ENCODE results near the gene HOXD4. TPM values are rescaled to one million over a fixed set of nuclear protein-coding genes. Genes with fewer than 3 reads are reported as not detected.
A peak's percentile ranks its signal among the peaks of the same experiment; 100 is the strongest.

The HOXD4 gene
- total and polyA plus RNA-seq, 7 donors = 0.60 to 8.0 (median 3.8) TPM; not detected in 1

GRCh38 chr2:176112375-176113302 is 38.7 kb upstream of the HOXD4 start:
- WGBS, 2 donors = 35 to 69% methylated on average over 40 of the region's 40 CpGs
- Histone ChIP-seq H3K4me3 (peak overlapping the region in 2 of 4 donors; percentile 23 to 24), H3K9me3 (no peaks in the 10 kb centered on the region), H3K27ac (peak overlapping the region in 3 of 4 donors; percentile 28 to 44 (median 41)), H3K4me1 (peaks cover 0 to 66% (median 41%) of the 10 kb centered on the region in 4 donors), H3K36me3 (peaks cover 0 to 18% (median 0%) of the 10 kb centered on the region in 4 donors), H3K27me3 (peaks cover 4 to 69% (median 4%) of the 10 kb centered on the region in 3 donors)
- no peak for TF ChIP-seq POLR2AphosphoS5 (IDR thresholded peaks at IDR 0.05)
- intact Hi-C loops (cut with DNase I) = no loop called here
- no peak for DNase-seq

GRCh38 chr2:176114120-176114929 is 37.0 kb upstream of the HOXD4 start:
- TF ChIP-seq, protein P1, sequence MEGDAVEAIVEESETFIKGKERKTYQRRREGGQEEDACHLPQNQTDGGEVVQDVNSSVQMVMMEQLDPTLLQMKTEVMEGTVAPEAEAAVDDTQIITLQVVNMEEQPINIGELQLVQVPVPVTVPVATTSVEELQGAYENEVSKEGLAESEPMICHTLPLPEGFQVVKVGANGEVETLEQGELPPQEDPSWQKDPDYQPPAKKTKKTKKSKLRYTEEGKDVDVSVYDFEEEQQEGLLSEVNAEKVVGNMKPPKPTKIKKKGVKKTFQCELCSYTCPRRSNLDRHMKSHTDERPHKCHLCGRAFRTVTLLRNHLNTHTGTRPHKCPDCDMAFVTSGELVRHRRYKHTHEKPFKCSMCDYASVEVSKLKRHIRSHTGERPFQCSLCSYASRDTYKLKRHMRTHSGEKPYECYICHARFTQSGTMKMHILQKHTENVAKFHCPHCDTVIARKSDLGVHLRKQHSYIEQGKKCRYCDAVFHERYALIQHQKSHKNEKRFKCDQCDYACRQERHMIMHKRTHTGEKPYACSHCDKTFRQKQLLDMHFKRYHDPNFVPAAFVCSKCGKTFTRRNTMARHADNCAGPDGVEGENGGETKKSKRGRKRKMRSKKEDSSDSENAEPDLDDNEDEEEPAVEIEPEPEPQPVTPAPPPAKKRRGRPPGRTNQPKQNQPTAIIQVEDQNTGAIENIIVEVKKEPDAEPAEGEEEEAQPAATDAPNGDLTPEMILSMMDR (IDR thresholded peaks at IDR 0.05) = no peak
- TF ChIP-seq POLR2AphosphoS5 (IDR thresholded peaks at IDR 0.05) = no peak
- Histone ChIP-seq H3K27me3 (peaks cover 0 to 62% (median 4%) of the 10 kb centered on the region in 3 donors), H3K4me1 (peaks cover 0 to 51% (median 25%) of the 10 kb centered on the region in 4 donors), H3K4me3 (no peak overlapping the region), H3K9me3 (no peaks in the 10 kb centered on the region), H3K36me3 (peaks cover 0 to 13% (median 0%) of the 10 kb centered on the region in 4 donors), H3K27ac (no peak overlapping the region)
- no peak for DNase-seq
- WGBS, 2 donors = 23 to 33% methylated on average over 26 of the region's 26 CpGs
- intact Hi-C loops (cut with DNase I) = no loop called here

DNA sequence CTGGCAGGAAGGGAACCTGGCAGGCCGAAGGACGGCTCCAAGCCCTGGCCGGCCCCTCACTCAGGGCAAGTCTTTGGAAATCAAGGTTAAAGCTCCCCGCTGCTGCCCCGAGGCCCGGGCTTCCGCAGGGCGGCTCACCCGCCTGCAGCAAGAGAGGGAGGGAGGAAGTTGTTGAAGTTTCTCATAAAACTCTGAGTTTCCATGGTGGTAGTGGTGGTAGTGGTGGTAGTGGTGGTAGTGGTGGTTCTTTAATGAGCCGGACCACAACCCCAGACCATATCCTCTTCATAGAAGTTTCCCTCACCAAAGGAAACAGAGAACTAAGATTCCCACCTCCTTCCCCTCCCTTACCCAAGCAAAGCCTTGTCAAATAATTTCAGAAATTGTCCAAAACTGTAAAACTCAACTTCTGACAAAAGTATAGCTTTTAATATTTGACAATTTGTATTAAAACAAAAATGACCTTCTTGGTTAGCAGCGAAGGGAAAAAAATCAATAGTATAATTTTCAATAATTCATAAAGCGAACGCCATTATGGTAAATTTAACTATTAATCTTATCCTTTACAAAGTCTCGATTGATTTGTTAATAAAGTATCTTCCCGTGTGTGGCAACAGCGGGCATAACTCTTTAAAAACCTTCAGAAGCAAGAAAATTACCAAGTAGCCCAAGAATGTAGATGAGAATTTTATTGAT is 36.3 kb upstream of the HOXD4 start:
- TF ChIP-seq, protein P1 (IDR thresholded peaks at IDR 0.05) = no peak
- TF ChIP-seq EP300 (IDR thresholded peaks at IDR 0.05) = no peak
- no peak for TF ChIP-seq POLR2AphosphoS5 (IDR thresholded peaks at IDR 0.05)
- no peak for TF ChIP-seq POLR2A (IDR thresholded peaks at IDR 0.05)
- WGBS, 2 donors = 41 to 48% methylated on average over 16 of the region's 16 CpGs
- Histone ChIP-seq H3K27me3 (peaks cover 0 to 62% (median 4%) of the 10 kb centered on the region in 3 donors), H3K9me3 (no peaks in the 10 kb centered on the region), H3K4me1 (peaks cover 0 to 44% (median 24%) of the 10 kb centered on the region in 4 donors), H3K27ac (no peak overlapping the region), H3K36me3 (peaks cover 0 to 8% (median 0%) of the 10 kb centered on the region in 4 donors), H3K4me3 (no peak overlapping the region)
- intact Hi-C loops (cut with DNase I) = no loop called here
- DNase-seq = no peak

DNA sequence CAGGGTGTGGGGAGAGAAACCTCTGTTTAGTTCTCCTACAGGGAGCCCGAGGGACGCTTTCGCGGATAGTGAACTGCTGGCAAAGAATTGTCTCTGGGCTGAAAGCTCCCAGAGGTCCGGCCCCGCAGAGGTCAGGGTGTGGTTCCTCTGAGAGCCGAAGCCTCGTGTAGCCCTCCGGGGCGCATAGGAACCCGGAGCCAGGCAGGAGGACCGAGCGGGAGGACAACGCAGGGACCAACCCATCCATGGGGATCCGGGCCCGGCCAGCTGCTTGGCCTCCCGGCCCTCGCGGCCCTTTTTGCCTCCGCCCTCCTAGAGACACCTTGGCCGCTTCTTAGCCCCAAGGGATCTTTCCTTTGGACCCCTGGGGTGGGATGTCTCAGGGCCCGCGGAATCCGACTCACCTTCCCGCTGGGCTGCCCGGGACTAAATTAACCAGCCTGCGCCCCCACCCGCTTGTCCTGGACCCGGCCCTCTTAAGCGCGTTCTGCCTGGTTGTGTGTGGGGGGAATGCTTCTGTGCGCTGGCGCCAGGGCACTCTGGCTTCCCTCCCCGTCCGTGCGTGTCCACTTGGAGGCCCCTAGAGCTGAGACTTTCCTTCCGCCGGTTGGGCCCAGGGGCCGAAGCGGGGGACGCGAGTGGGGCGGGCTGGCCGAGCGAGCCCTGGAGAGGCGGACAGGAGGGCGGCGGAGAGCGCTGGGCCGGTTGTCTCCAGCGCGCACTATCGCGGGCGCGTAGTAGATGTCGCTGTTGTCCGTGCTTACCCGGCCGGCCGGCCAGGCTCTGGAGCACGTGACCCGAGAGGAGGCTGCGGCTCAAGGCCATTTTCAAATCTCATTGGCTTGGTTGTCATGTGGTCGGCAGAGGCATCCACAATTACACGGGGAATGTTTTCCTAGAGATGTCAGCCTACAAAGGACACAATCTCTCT is 35.2 kb upstream of the HOXD4 start, which contains the start of gene HOXD10:
TSS of gene HOXD10 (plus strand) at position 896 of the 931 bp plus-strand sequence. CDS start 56 bp downstream, outside the sequence.
- Histone ChIP-seq H3K9me3 (no peaks in the 10 kb centered on the region), H3K4me3 (peak within 1 kb of the TSS in 1 of 4 donors; percentile 21), H3K27ac (peak within 1 kb of the TSS in 1 of 4 donors; percentile 41), H3K4me1 (peaks cover 0 to 33% (median 23%) of the 10 kb centered on the region in 4 donors), H3K36me3 (no peaks in the 10 kb centered on the region), H3K27me3 (peaks cover 0 to 63% (median 4%) of the 10 kb centered on the region in 3 donors)
- peak; percentile 67 for DNase-seq
- TF ChIP-seq POLR2AphosphoS5 (IDR thresholded peaks at IDR 0.05) = peak in 1 of 4 donors; percentile 6
- TF ChIP-seq, protein P1 (IDR thresholded peaks at IDR 0.05) = no peak
- WGBS, 2 donors = 14 to 19% methylated on average over 66 of the region's 66 CpGs
- intact Hi-C loops (cut with DNase I) = no loop called here

Data from sigmoid colon (tissue), 7 donors.